Panc1 (cell line): ENCODE results near the gene OR6B1.

Experiments
- POLR2AphosphoS5 ChIP-seq: IDR thresholded peaks from 2 replicates; pipeline ENCODE4 v1.6.1; 2012; ENCODE audit warnings: mild to moderate bottlenecking, low read depth, low read length, moderate library complexity
- SIN3A ChIP-seq: IDR thresholded peaks from 2 replicates; pipeline ENCODE4 v1.6.1; 2012; ENCODE audit warnings: low read depth, mild to moderate bottlenecking, low read length, moderate library complexity, borderline replicate concordance; ENCODE audit not compliant: insufficient read depth
- TCF7L2 ChIP-seq: IDR thresholded peaks from 2 replicates; pipeline ENCODE4 v1.6.1; 2011; ENCODE audit warnings: mild to moderate bottlenecking, low read depth, low read length, inconsistent platforms
- TF ChIP-seq, protein P1 (sequence below): fragments of 450-650 bp; IDR thresholded peaks from 2 replicates; pipeline ENCODE4 v1.5.1; 2017; ENCODE audit warnings: mild to moderate bottlenecking
- TF ChIP-seq, protein P2 (sequence below), 2 experiments: IDR thresholded peaks; 2 replicates each; pipeline ENCODE4 v1.6.1; 2011 to 2012; ENCODE audit warnings: low read depth in 2 of 2, control low read depth in 1 of 2, low read length in 1 of 2, mild to moderate bottlenecking in 1 of 2, moderate library complexity in 1 of 2; ENCODE audit not compliant: insufficient read depth in 1 of 2

DNA sequence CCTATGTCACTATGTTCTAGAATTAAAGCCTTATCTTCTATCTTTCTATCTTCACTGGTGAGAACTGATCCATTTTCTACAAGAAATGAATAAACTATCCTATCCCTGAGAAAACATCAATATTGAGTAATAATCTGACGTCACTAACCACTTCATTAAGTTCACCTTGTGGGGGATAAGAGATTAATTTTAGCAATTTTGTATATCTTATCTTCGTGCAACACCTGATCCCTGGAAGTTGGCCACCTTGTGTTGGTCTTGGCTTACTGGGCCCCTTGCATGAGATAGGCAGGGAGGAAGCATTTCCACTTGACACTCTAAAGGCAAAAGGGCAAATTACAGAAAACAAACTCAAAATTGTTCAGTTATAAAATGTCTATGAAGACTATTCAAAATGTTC, 20.1 kb upstream of the OR6B1 start:
- TF ChIP-seq, protein P1, sequence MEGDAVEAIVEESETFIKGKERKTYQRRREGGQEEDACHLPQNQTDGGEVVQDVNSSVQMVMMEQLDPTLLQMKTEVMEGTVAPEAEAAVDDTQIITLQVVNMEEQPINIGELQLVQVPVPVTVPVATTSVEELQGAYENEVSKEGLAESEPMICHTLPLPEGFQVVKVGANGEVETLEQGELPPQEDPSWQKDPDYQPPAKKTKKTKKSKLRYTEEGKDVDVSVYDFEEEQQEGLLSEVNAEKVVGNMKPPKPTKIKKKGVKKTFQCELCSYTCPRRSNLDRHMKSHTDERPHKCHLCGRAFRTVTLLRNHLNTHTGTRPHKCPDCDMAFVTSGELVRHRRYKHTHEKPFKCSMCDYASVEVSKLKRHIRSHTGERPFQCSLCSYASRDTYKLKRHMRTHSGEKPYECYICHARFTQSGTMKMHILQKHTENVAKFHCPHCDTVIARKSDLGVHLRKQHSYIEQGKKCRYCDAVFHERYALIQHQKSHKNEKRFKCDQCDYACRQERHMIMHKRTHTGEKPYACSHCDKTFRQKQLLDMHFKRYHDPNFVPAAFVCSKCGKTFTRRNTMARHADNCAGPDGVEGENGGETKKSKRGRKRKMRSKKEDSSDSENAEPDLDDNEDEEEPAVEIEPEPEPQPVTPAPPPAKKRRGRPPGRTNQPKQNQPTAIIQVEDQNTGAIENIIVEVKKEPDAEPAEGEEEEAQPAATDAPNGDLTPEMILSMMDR, result no peak
- no peak for TF ChIP-seq SIN3A
- TF ChIP-seq POLR2AphosphoS5, result no peak
- TF ChIP-seq, protein P2, sequence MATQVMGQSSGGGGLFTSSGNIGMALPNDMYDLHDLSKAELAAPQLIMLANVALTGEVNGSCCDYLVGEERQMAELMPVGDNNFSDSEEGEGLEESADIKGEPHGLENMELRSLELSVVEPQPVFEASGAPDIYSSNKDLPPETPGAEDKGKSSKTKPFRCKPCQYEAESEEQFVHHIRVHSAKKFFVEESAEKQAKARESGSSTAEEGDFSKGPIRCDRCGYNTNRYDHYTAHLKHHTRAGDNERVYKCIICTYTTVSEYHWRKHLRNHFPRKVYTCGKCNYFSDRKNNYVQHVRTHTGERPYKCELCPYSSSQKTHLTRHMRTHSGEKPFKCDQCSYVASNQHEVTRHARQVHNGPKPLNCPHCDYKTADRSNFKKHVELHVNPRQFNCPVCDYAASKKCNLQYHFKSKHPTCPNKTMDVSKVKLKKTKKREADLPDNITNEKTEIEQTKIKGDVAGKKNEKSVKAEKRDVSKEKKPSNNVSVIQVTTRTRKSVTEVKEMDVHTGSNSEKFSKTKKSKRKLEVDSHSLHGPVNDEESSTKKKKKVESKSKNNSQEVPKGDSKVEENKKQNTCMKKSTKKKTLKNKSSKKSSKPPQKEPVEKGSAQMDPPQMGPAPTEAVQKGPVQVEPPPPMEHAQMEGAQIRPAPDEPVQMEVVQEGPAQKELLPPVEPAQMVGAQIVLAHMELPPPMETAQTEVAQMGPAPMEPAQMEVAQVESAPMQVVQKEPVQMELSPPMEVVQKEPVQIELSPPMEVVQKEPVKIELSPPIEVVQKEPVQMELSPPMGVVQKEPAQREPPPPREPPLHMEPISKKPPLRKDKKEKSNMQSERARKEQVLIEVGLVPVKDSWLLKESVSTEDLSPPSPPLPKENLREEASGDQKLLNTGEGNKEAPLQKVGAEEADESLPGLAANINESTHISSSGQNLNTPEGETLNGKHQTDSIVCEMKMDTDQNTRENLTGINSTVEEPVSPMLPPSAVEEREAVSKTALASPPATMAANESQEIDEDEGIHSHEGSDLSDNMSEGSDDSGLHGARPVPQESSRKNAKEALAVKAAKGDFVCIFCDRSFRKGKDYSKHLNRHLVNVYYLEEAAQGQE (IDR thresholded peaks at IDR 0.05; ENCODE audit: insufficient read depth in 1 of 2, low read depth in 2 of 2, low read length in 1 of 2), result no peak
- TF ChIP-seq TCF7L2, result no peak
